PFSK-1 (cell line): ENCODE data around the gene KIF6.

ENCODE experiments used
- FOXP2 ChIP-seq: optimal IDR thresholded peaks from 2 replicates; pipeline ENCODE3; 2011; ENCODE audit warnings: borderline replicate concordance, control low read depth, inconsistent platforms; ENCODE audit not compliant: insufficient read depth; ENCODE audit errors: extremely low read length, extremely low read depth
- POLR2AphosphoS5 ChIP-seq: IDR thresholded peaks from 2 replicates; pipeline ENCODE4 v1.6.1; 2012; ENCODE audit warnings: low read depth, mild to moderate bottlenecking, control low read depth, low read length, moderate library complexity
- REST ChIP-seq, 2 experiments: IDR thresholded peaks; 2 replicates each; pipeline versions ENCODE4 v1.6.1 to v1.8.0; 2011 to 2012; ENCODE audit warnings: low read depth in 2 of 2, low read length in 2 of 2, control low read depth in 1 of 2, inconsistent platforms in 1 of 2, mild to moderate bottlenecking in 1 of 2, moderate library complexity in 1 of 2; ENCODE audit not compliant: insufficient read depth in 1 of 2
- SIN3A ChIP-seq: IDR thresholded peaks from 2 replicates; pipeline ENCODE4 v1.6.1; 2012; ENCODE audit warnings: mild to moderate bottlenecking, low read length, moderate library complexity, borderline replicate concordance; ENCODE audit not compliant: insufficient read depth
- TAF1 ChIP-seq: IDR thresholded peaks from 2 replicates; pipeline ENCODE4 v1.6.1; 2012; ENCODE audit warnings: low read length, control low read depth, borderline replicate concordance; ENCODE audit not compliant: insufficient read depth

GRCh38 chr6:39440039-39440426 is 285.2 kb downstream of the KIF6 start:
- no peak for TF ChIP-seq POLR2AphosphoS5
- TF ChIP-seq REST (IDR thresholded peaks at IDR 0.05; ENCODE audit: insufficient read depth in 1 of 2, low read depth in 2 of 2, low read length in 2 of 2) = no peak
- TF ChIP-seq SIN3A = no peak
- no peak for TF ChIP-seq TAF1
- TF ChIP-seq FOXP2 = no peak
